Astrocyte of the cerebellum (primary cell): ENCODE results near the gene CACNG3.

Experiments used
- DNase-seq: peaks from one replicate; pipeline ENCODE4 v3.0.0-alpha.2; 2011; ENCODE audit warnings: low read depth
- H3K4me3 ChIP-seq: 2 replicates; pipeline ENCODE4 v1.5.1; 2011; ENCODE audit warnings: mild to moderate bottlenecking, low read depth, low read length, moderate library complexity
- in situ Hi-C: cut with HindIII; loops from 2 replicates; pipeline ENCODE4 v1.10.0; 2017; ENCODE audit warnings: low sequenced_read_pairs
- TF ChIP-seq, protein P1 (sequence below): IDR thresholded peaks from 2 replicates; pipeline ENCODE4 v1.5.1; 2012; ENCODE audit warnings: low read length, low read depth, moderate library complexity, mild to moderate bottlenecking; ENCODE audit errors: missing control alignments

CACNG3 gene

DNA sequence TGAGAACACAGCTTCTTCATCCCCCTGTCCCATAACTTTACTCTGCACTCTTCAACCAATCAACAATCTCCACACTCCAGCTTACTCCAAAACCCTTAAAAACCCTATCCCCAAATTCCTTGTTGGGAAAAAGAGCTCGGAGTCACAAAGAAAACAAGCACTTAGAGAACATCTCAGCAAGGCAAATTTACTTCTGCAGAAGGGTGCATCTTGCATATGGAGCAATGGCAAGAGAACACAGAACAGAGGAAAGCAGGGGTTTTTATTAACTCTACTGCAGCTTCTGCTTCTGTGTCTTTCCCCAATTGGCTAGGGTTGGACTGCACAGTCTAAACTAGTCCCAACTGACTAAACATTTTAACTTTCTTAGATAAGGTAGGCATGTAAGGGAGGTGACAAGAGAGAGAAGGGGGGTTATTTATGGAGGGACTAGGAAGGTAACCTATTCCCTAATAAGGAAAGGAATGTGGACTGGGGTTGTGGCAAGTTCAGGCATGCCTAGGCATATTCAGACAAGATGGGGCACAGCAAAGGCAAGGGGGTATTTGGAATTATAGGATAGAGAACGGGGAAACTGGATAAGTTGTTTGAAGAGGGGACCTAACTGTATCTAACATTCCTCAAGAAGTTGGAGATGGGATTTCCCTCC lies 125.5 kb downstream of the CACNG3 start:
- H3K4me3 ChIP-seq, result no peak overlapping the region
- TF ChIP-seq, protein P1, sequence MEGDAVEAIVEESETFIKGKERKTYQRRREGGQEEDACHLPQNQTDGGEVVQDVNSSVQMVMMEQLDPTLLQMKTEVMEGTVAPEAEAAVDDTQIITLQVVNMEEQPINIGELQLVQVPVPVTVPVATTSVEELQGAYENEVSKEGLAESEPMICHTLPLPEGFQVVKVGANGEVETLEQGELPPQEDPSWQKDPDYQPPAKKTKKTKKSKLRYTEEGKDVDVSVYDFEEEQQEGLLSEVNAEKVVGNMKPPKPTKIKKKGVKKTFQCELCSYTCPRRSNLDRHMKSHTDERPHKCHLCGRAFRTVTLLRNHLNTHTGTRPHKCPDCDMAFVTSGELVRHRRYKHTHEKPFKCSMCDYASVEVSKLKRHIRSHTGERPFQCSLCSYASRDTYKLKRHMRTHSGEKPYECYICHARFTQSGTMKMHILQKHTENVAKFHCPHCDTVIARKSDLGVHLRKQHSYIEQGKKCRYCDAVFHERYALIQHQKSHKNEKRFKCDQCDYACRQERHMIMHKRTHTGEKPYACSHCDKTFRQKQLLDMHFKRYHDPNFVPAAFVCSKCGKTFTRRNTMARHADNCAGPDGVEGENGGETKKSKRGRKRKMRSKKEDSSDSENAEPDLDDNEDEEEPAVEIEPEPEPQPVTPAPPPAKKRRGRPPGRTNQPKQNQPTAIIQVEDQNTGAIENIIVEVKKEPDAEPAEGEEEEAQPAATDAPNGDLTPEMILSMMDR, result no peak
- DNase-seq, result no peak
- in situ Hi-C loops, result no loop called here

DNA sequence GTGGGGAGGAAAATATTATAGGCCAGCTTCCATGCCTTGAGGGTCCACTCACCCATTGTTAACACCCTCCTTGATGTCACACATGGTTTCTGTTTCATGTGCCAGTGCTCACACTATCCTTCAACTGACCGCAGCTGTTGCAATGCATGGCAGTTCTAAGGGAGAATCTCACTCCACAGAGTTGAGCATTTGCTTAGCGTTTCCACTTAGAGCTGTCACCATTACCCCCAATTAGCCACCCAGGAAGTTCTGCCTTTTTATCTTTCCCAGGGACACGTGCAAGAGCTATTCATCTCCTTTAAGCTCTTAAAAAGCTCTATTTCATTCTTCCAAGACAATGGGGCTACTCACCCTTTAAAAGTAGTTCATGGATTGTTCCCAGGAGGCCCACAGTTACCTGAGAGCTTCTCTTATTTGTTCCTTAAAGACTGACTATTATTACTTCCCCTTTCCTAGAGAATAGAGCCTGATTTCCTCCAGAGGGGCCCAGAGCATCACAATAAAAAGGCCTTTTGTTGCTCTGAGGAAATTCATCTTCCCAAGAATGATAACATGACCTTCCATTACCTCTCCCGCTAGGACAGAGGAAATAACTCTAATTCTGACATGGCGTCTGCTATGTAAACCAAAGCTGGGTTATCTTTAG lies 126.8 kb downstream of the CACNG3 start:
- no peak for DNase-seq
- in situ Hi-C loops, result no loop called here
- TF ChIP-seq, protein P1, result no peak
- H3K4me3 ChIP-seq, result no peak overlapping the region

DNA sequence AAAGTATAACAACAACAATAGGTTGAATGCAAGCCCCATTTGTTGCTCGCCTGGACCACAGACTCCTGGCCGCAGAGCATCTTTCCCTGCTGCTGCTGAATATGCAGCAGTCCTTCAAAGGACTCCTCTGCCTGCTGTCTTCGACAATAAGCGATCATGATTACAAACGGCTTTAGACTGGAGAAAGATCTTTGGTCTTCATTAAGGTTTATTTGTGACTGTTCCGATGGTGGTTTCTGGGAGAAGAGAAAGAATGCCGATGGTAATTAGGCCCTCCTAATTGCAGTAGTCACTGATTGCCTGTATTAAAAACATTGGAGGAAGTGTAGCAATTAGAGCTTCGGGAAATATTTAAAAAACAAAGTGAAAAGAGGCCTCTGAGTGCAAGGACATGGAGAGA lies 138.2 kb downstream of the CACNG3 start:
- no peak overlapping the region for H3K4me3 ChIP-seq
- no peak for DNase-seq
- TF ChIP-seq, protein P1, result no peak
- in situ Hi-C loops, result no loop called here

DNA sequence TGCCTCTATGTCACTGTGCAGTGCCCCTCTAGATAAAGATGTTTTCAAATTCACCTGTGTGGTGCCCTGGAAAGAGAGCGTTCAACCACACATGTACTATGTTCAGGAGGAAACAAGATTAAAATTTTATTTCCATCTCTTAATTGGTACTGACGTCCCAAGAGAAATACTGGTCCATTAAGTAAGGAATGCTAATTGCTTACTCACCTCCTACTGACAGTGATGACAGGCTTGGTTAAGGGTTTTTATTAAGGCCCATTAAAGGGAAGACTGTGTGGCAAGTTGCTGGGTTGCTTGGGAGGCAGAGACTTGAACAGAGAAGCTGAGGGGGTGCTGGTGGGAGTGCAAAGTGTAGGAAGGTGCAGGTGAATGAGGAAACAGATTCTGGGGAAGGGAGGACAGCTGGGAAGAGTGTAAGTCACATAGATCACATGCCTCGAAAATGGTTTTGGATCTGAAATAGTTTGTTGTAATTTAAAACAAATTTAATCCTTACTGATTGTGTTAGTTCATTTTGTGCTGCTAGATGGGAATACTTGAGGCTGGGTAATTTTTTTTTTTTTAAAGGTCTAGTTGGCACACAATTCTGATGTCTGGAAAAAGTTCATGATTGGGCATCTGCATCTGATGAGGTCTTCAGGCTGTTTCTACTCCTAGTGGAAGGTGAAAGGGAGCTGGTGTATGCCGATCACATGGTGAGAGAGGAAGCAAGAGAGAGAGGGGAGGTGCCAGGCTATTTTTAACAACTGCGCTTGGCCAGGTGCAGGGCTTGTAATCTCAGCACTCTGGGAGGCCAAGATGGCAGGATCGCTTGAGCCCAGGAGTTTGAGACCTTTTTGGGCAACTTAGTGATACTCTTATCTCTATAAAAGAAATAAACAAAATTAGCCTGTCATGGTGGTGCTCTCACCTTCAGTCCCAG lies 140.5 kb downstream of the CACNG3 start:
- in situ Hi-C loops, result no loop called here
- no peak overlapping the region for H3K4me3 ChIP-seq
- TF ChIP-seq, protein P1, result no peak
- no peak for DNase-seq

DNA sequence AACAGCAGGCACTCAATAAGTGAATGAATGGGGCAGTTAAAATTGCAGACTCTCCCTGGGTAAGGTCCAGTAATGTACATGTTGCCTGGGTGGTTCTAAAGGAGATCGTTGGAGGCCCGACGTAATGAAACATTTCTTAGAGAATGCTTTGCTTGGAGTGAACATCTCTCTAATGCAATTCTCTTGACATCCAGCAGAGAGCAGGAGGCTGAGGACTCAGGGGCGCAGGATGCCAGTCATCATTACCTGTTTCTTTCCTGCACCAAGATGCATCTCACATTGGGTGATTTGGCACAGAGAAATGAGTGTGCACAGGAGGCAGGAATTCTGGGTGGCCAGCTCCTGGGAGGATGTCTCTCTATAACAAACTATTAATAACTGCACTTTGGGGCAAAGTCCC lies 152.9 kb downstream of the CACNG3 start:
- no peak for DNase-seq
- in situ Hi-C loops, result no loop called here
- TF ChIP-seq, protein P1, result no peak
- no peak overlapping the region for H3K4me3 ChIP-seq
